Measurements from ENCODE around the gene SLC17A3. TPM values are rescaled to one million over a fixed set of nuclear protein-coding genes. Genes with fewer than 3 reads are reported as not detected.

Gene SLC17A3
- total RNA-seq, 1 experiment from 2014 or later, result not detected

GRCh38 chr6:25916789-25917490, 42.9 kb upstream of the SLC17A3 start:
- POLR2A ChIA-PET, result no interaction called here
- H3K4me3 ChIP-seq (replicated peaks in 1 of 2; ENCODE audit: low read depth in 1 of 2, low read length in 2 of 2), result no peak overlapping the region
- CTCF ChIA-PET, result no interaction called here
- TF ChIP-seq JUND (IDR thresholded peaks at IDR 0.05) (no peak), ELF1 (IDR thresholded peaks at IDR 0.05; ENCODE audit: borderline replicate concordance, low read depth) (no peak), CEBPB (IDR thresholded peaks at IDR 0.05; ENCODE audit: low read depth) (no peak), CTCF (IDR thresholded peaks at IDR 0.05 in 2 of 3, conservative IDR thresholded peaks at IDR 0.05 in 1 of 3; ENCODE audit: borderline replicate concordance in 1 of 3, insufficient read depth in 1 of 3, low read depth in 2 of 3, low read length in 2 of 3) (no peak), CBX3 (IDR thresholded peaks at IDR 0.05; ENCODE audit: low read depth) (no peak), SP1 (IDR thresholded peaks at IDR 0.05; ENCODE audit: low read depth) (no peak), EZH2 (IDR thresholded peaks at IDR 0.05) (no peak), POLR2A (IDR thresholded peaks at IDR 0.05; ENCODE audit: borderline replicate concordance, extremely low read depth, insufficient read depth, insufficient read length) (no peak)
- RAD21 ChIA-PET (ENCODE audit: low non-redundant PET in 1 of 2, low total read pairs in 2 of 2, uncharacterized antibody in 2 of 2, unreplicated experiment in 2 of 2), result no interaction called here
- H3K27ac ChIP-seq (ENCODE audit: low read depth, low read length), result no peak overlapping the region
- H3K9me3 ChIP-seq (ENCODE audit: control insufficient read depth in 1 of 2, insufficient read depth in 1 of 2, low read depth in 1 of 2, low read length in 2 of 2), result no peaks in the 10 kb centered on the region
- intact Hi-C loops (cut with micrococcal nuclease), result no loop called here
- no peak for ATAC-seq
- H3K79me2 ChIP-seq (ENCODE audit: insufficient read depth, low read length), result no peaks in the 10 kb centered on the region
- H3K9ac ChIP-seq (ENCODE audit: low read length), result no peak overlapping the region
- H2AFZ ChIP-seq (ENCODE audit: low read depth, low read length, poor library complexity, severe bottlenecking), result no peak overlapping the region
- H3K4me2 ChIP-seq (ENCODE audit: low read length), result no peak overlapping the region
- no peaks in the 10 kb centered on the region for H3K4me1 ChIP-seq (ENCODE audit: control insufficient read depth in 1 of 2, insufficient read depth in 2 of 2, low read length in 2 of 2)
- H4K20me1 ChIP-seq (ENCODE audit: insufficient read depth), result no peaks in the 10 kb centered on the region
- H3K9me2 ChIP-seq (ENCODE audit: insufficient read depth), result no peaks in the 10 kb centered on the region
- no TSS peak for BruUV-seq (replicated peaks)
- no peaks in the 10 kb centered on the region for H3K27me3 ChIP-seq (ENCODE audit: insufficient read depth, low read length)
- H3K36me3 ChIP-seq (ENCODE audit: control insufficient read depth in 1 of 2, insufficient read depth in 2 of 2, low read length in 2 of 2), result no peaks in the 10 kb centered on the region
- DNase-seq (ENCODE audit: low read depth, low spot score), result no peak

- Histone ChIP-seq H3K27ac (ENCODE audit: low read depth, low read length) (no peak overlapping the region), H3K4me3 (replicated peaks in 1 of 2; ENCODE audit: low read depth in 1 of 2, low read length in 2 of 2) (no peak overlapping the region), H3K27me3 (ENCODE audit: insufficient read depth, low read length) (no peaks in the 10 kb centered on the region), H3K9ac (ENCODE audit: low read length) (no peak overlapping the region), H3K9me3 (ENCODE audit: control insufficient read depth in 1 of 2, insufficient read depth in 1 of 2, low read depth in 1 of 2, low read length in 2 of 2) (no peaks in the 10 kb centered on the region), H3K9me2 (ENCODE audit: insufficient read depth) (no peaks in the 10 kb centered on the region), H3K79me2 (ENCODE audit: insufficient read depth, low read length) (no peaks in the 10 kb centered on the region), H4K20me1 (ENCODE audit: insufficient read depth) (no peaks in the 10 kb centered on the region), H2AFZ (ENCODE audit: low read depth, low read length, poor library complexity, severe bottlenecking) (no peak overlapping the region), H3K4me2 (ENCODE audit: low read length) (no peak overlapping the region), H3K36me3 (ENCODE audit: control insufficient read depth in 1 of 2, insufficient read depth in 2 of 2, low read length in 2 of 2) (no peaks in the 10 kb centered on the region), H3K4me1 (ENCODE audit: control insufficient read depth in 1 of 2, insufficient read depth in 2 of 2, low read length in 2 of 2) (no peaks in the 10 kb centered on the region)
- BruUV-seq (replicated peaks), result no TSS peak
- CTCF ChIA-PET, result no interaction called here
- RAD21 ChIA-PET (ENCODE audit: low non-redundant PET in 1 of 2, low total read pairs in 2 of 2, uncharacterized antibody in 2 of 2, unreplicated experiment in 2 of 2), result no interaction called here
- DNase-seq (ENCODE audit: low read depth, low spot score) (no peak), ATAC-seq (no peak)
- intact Hi-C loops (cut with micrococcal nuclease), result no loop called here
- no peak for TF ChIP-seq EZH2phosphoT487 (IDR thresholded peaks at IDR 0.05; ENCODE audit: borderline replicate concordance)
- TF ChIP-seq EGR1 (IDR thresholded peaks at IDR 0.05; ENCODE audit: low read depth), result no peak
- TF ChIP-seq SP1 (IDR thresholded peaks at IDR 0.05; ENCODE audit: low read depth), result no peak
- TF ChIP-seq CTCF (IDR thresholded peaks at IDR 0.05 in 2 of 3, conservative IDR thresholded peaks at IDR 0.05 in 1 of 3; ENCODE audit: borderline replicate concordance in 1 of 3, insufficient read depth in 1 of 3, low read depth in 2 of 3, low read length in 2 of 3), result no peak
- POLR2A ChIA-PET, result no interaction called here
Measured at GRCh38 chr6:25916330-25916729, 42.3 kb upstream of the SLC17A3 start.
